T1000 (cell line): Measurements from ENCODE around the gene NRG2.

Source experiments
- DNase-seq: peaks from one replicate; lab custom pipeline; 2025; ENCODE audit warnings: mixed read lengths; lab: John Stamatoyannopoulos, UW

Gene NRG2

GRCh38 chr5:139837711-139838380 is 205.3 kb downstream of the NRG2 start:
- DNase-seq: no peak

- DNase-seq: no peak
Observed at GRCh38 chr5:139836469-139837208, 206.5 kb downstream of the NRG2 start.

GRCh38 chr5:139835656-139836055 is 207.4 kb downstream of the NRG2 start:
- DNase-seq: no peak

- no peak for DNase-seq
Observed at GRCh38 chr5:139833525-139833924, 209.6 kb downstream of the NRG2 start.

- no peak for DNase-seq
Observed at GRCh38 chr5:139831624-139832023, 211.5 kb downstream of the NRG2 start.

GRCh38 chr5:139829471-139829870 is 213.6 kb downstream of the NRG2 start:
- DNase-seq: no peak

- DNase-seq: no peak
Observed at GRCh38 chr5:139828207-139828895, 214.7 kb downstream of the NRG2 start.

GRCh38 chr5:139825690-139826089 is 217.4 kb downstream of the NRG2 start:
- no peak for DNase-seq

- no peak for DNase-seq
Observed at GRCh38 chr5:139823757-139824355, 219.2 kb downstream of the NRG2 start.

GRCh38 chr5:139822553-139823425 is 220.3 kb downstream of the NRG2 start:
- no peak for DNase-seq

- no peak for DNase-seq
Observed at GRCh38 chr5:139821806-139822552, 221.1 kb downstream of the NRG2 start.

- DNase-seq: no peak
Observed at GRCh38 chr5:139820606-139821005, 222.5 kb downstream of the NRG2 start.

- DNase-seq: no peak
Observed at GRCh38 chr5:139820130-139820529, 223.0 kb downstream of the NRG2 start.

GRCh38 chr5:139817970-139818369 is 225.1 kb downstream of the NRG2 start:
- DNase-seq: no peak

GRCh38 chr5:139817362-139817761 is 225.7 kb downstream of the NRG2 start:
- DNase-seq: no peak

- no peak for DNase-seq
Observed at GRCh38 chr5:139816566-139816965, 226.5 kb downstream of the NRG2 start.

- DNase-seq: no peak
Observed at GRCh38 chr5:139814704-139815280, 228.3 kb downstream of the NRG2 start.

GRCh38 chr5:139814191-139814601 is 228.9 kb downstream of the NRG2 start:
- no peak for DNase-seq

GRCh38 chr5:139812836-139813805 is 230.0 kb downstream of the NRG2 start:
- DNase-seq: no peak
